ENCODE data around the gene COX7A1.

DNA sequence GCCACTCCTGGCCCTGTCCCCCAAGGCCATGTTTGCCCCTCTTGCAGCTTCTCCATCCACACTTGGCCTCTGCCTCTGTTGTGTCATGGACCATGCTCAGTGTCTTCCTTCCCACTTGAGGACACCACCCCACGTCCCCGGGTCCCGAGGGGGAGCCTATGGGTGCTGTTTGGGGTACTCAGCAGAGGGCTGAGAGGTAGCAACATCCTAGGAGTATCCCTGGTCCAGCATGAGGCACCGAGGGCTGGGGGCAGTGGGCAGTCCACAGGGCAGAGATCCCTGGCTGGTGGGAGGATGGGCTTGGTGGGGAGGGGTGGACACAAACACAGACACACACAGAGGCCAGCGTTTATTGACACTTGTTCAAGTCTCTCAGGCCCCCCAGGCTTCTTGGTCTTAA is 1.7 kb downstream of the COX7A1 start:
- TF ChIP-seq, protein P1, sequence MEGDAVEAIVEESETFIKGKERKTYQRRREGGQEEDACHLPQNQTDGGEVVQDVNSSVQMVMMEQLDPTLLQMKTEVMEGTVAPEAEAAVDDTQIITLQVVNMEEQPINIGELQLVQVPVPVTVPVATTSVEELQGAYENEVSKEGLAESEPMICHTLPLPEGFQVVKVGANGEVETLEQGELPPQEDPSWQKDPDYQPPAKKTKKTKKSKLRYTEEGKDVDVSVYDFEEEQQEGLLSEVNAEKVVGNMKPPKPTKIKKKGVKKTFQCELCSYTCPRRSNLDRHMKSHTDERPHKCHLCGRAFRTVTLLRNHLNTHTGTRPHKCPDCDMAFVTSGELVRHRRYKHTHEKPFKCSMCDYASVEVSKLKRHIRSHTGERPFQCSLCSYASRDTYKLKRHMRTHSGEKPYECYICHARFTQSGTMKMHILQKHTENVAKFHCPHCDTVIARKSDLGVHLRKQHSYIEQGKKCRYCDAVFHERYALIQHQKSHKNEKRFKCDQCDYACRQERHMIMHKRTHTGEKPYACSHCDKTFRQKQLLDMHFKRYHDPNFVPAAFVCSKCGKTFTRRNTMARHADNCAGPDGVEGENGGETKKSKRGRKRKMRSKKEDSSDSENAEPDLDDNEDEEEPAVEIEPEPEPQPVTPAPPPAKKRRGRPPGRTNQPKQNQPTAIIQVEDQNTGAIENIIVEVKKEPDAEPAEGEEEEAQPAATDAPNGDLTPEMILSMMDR (conservative IDR thresholded peaks at IDR 0.05; ENCODE audit: low read length), result no peak
- no peak for TF ChIP-seq EZH2phosphoT487 (IDR thresholded peaks at IDR 0.05; ENCODE audit: borderline replicate concordance)
